ENCODE results near the gene COLEC11. TPM values are rescaled to one million over a fixed set of nuclear protein-coding genes. Genes with fewer than 3 reads are reported as not detected.

COLEC11 gene
- total and polyA plus RNA-seq, 9 of the 15 experiments (the other 6 are each of a cell fraction or from before 2014, with no cell fraction given) = 0.32 to 4.3 (median 1.8) TPM

DNA sequence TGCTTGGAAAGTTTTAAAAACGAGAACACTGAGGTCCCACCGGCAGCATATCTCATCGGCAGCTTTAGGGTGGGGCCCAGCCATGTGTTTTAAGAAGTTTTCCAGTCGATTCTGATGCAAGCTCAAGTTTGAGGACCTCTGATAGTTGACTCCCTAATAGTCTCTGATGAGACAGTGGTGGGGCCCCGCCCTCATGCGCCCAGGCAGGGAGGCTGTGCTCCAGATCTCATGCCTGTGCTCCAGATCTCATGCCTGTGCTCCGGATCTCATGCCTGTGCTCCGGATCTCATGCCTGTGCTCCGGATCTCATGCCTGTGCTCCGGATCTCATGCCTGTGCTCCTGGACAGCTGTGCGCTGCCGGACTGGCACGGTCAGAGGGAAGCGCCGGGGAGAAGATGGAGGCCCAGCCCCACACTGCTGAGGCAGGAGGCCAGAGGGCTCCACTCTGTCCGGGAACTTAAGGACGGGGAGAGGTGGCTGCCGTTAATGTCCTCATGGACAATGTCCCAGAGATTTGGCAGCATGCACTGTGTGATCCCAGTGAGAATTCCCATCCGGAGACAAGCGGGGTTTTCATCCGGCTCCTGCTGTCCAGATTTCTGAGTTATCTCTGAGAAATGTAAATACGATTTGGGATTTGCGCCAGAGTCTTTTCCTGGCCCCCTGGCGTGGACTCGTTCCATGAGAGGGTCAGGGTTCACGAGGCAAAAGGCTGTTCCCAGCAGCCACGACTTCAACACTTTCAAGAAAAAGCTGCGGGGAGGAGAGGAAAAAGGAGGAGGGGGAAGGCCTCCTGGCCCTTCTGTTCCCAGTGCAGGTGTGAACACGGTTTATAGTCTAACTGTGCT is 9.4 kb upstream of the COLEC11 start:
- Histone ChIP-seq H3K27me3 (ENCODE audit: control insufficient read depth in 2 of 2, insufficient read depth in 2 of 2, low read length in 2 of 2) (no peaks in the 10 kb centered on the region), H3K36me3 (ENCODE audit: control insufficient read depth, insufficient read depth, low read length) (peaks cover 29% of the 10 kb centered on the region), H3K79me2 (ENCODE audit: control insufficient read depth, insufficient read depth, low read length) (no peaks in the 10 kb centered on the region), H2AFZ (ENCODE audit: low read depth, low read length) (no peak overlapping the region), H3K9ac (ENCODE audit: insufficient read depth in 1 of 2, low read depth in 2 of 2, low read length in 2 of 2) (peak overlapping the region in 1 of 2 experiments; percentile 11; a peak in 1 of 4 replicates), H3K4me3 (no peak overlapping the region), H3K9me3 (replicated peaks; ENCODE audit: control insufficient read depth, insufficient read depth, low read depth, low read length) (no peaks in the 10 kb centered on the region), H3K9me1 (ENCODE audit: control insufficient read depth, insufficient read depth, low read length) (no peaks in the 10 kb centered on the region), H4K20me1 (replicated peaks; ENCODE audit: control insufficient read depth, insufficient read depth, low read length) (peaks cover under 1% of the 10 kb centered on the region; the same call in 1 of the 2 replicates), H3K4me1 (replicated peaks in 1 of 2; ENCODE audit: control insufficient read depth in 2 of 2, insufficient read depth in 2 of 2, low read length in 2 of 2) (peaks cover 20 to 31% of the 10 kb centered on the region in 2 experiments; a peak in 4 of 5 replicates), H3K27ac (ENCODE audit: extremely low read depth, low read depth, low read length) (no peak overlapping the region), H3K4me2 (ENCODE audit: insufficient read depth, low read length) (no peak overlapping the region; the same call in 1 of the 2 replicates)
- CTCF ChIA-PET (ENCODE audit: low intra/inter-chr PET ratio) = no interaction called here
- WGBS (ENCODE audit: insufficient coverage, low coverage, missing lambda C conversion rate) = 77% methylated on average over 28 of the region's 29 CpGs
- intact Hi-C loops (cut with micrococcal nuclease) (no loop called here), in situ Hi-C loops (cut with MboI) (no loop called here)
- DNase-seq (ENCODE audit: extremely low read depth in 1 of 4, low spot score in 3 of 4) (peak in 3 of 4 experiments; percentile 30 to 34 (median 31)), FAIRE-seq (no peak), ATAC-seq (peak; percentile 49)
- no TSS peak for BruUV-seq (replicated peaks)
- POLR2A ChIA-PET = interaction anchor here (0.6 to 2.3 kb wide), 3 partner anchors 8 to 68 kb away, joined by 3 to 22 read pairs (median 14); partner anchors contain the start of gene COLEC11
- TF ChIP-seq, protein P1, sequence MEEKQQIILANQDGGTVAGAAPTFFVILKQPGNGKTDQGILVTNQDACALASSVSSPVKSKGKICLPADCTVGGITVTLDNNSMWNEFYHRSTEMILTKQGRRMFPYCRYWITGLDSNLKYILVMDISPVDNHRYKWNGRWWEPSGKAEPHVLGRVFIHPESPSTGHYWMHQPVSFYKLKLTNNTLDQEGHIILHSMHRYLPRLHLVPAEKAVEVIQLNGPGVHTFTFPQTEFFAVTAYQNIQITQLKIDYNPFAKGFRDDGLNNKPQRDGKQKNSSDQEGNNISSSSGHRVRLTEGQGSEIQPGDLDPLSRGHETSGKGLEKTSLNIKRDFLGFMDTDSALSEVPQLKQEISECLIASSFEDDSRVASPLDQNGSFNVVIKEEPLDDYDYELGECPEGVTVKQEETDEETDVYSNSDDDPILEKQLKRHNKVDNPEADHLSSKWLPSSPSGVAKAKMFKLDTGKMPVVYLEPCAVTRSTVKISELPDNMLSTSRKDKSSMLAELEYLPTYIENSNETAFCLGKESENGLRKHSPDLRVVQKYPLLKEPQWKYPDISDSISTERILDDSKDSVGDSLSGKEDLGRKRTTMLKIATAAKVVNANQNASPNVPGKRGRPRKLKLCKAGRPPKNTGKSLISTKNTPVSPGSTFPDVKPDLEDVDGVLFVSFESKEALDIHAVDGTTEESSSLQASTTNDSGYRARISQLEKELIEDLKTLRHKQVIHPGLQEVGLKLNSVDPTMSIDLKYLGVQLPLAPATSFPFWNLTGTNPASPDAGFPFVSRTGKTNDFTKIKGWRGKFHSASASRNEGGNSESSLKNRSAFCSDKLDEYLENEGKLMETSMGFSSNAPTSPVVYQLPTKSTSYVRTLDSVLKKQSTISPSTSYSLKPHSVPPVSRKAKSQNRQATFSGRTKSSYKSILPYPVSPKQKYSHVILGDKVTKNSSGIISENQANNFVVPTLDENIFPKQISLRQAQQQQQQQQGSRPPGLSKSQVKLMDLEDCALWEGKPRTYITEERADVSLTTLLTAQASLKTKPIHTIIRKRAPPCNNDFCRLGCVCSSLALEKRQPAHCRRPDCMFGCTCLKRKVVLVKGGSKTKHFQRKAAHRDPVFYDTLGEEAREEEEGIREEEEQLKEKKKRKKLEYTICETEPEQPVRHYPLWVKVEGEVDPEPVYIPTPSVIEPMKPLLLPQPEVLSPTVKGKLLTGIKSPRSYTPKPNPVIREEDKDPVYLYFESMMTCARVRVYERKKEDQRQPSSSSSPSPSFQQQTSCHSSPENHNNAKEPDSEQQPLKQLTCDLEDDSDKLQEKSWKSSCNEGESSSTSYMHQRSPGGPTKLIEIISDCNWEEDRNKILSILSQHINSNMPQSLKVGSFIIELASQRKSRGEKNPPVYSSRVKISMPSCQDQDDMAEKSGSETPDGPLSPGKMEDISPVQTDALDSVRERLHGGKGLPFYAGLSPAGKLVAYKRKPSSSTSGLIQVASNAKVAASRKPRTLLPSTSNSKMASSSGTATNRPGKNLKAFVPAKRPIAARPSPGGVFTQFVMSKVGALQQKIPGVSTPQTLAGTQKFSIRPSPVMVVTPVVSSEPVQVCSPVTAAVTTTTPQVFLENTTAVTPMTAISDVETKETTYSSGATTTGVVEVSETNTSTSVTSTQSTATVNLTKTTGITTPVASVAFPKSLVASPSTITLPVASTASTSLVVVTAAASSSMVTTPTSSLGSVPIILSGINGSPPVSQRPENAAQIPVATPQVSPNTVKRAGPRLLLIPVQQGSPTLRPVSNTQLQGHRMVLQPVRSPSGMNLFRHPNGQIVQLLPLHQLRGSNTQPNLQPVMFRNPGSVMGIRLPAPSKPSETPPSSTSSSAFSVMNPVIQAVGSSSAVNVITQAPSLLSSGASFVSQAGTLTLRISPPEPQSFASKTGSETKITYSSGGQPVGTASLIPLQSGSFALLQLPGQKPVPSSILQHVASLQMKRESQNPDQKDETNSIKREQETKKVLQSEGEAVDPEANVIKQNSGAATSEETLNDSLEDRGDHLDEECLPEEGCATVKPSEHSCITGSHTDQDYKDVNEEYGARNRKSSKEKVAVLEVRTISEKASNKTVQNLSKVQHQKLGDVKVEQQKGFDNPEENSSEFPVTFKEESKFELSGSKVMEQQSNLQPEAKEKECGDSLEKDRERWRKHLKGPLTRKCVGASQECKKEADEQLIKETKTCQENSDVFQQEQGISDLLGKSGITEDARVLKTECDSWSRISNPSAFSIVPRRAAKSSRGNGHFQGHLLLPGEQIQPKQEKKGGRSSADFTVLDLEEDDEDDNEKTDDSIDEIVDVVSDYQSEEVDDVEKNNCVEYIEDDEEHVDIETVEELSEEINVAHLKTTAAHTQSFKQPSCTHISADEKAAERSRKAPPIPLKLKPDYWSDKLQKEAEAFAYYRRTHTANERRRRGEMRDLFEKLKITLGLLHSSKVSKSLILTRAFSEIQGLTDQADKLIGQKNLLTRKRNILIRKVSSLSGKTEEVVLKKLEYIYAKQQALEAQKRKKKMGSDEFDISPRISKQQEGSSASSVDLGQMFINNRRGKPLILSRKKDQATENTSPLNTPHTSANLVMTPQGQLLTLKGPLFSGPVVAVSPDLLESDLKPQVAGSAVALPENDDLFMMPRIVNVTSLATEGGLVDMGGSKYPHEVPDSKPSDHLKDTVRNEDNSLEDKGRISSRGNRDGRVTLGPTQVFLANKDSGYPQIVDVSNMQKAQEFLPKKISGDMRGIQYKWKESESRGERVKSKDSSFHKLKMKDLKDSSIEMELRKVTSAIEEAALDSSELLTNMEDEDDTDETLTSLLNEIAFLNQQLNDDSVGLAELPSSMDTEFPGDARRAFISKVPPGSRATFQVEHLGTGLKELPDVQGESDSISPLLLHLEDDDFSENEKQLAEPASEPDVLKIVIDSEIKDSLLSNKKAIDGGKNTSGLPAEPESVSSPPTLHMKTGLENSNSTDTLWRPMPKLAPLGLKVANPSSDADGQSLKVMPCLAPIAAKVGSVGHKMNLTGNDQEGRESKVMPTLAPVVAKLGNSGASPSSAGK (IDR thresholded peaks at IDR 0.05) = peak; percentile 59
- TF ChIP-seq EP400 (IDR thresholded peaks at IDR 0.05) (peak; percentile 10; the same call in 1 of the 2 replicates), HNRNPLL (IDR thresholded peaks at IDR 0.05; ENCODE audit: low read depth, low read length, poor library complexity, severe bottlenecking) (no peak), GABPA (tag; conservative IDR thresholded peaks at IDR 0.05; ENCODE audit: low read depth) (no peak), TBL1XR1 (IDR thresholded peaks at IDR 0.05; ENCODE audit: low read length in 2 of 2) (no peak), SP1 (CRISPR knock-in tag; IDR thresholded peaks at IDR 0.05) (no peak), ZFP1 (CRISPR knock-in tag; IDR thresholded peaks at IDR 0.05) (no peak)
- TF ChIP-seq, protein P2, sequence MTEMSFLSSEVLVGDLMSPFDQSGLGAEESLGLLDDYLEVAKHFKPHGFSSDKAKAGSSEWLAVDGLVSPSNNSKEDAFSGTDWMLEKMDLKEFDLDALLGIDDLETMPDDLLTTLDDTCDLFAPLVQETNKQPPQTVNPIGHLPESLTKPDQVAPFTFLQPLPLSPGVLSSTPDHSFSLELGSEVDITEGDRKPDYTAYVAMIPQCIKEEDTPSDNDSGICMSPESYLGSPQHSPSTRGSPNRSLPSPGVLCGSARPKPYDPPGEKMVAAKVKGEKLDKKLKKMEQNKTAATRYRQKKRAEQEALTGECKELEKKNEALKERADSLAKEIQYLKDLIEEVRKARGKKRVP (CRISPR knock-in tag; IDR thresholded peaks at IDR 0.05) = no peak
